ENCODE data around the gene DMRT1. TPM values are rescaled to one million over a fixed set of nuclear protein-coding genes. Genes with fewer than 3 reads are reported as not detected.
A peak's percentile ranks its signal among the peaks of the same experiment; 100 is the strongest.

DMRT1 gene
- total RNA-seq, 1 donor from 2014 or later, result not detected

DNA sequence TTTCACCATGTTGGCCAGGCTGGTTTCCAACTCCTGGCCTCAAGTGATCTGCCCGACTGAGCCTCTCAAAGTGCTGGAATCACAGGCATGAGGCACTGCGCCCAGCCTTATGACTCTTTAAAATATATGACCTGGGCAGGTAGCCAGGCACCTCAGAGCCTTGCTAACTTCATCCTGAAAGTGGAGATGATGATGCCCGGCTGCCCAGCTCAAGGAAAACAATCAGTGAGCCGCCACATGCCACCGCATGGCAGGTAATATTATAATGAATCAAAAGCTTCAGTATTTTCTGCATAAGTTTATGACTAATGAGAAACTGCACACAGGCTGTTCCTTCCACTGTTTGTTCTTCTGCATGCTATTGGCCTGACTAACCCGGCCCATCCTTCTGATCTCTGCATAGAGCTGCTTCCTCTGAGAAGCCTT lies 30.4 kb upstream of the DMRT1 start:
- H3K27ac Mint-ChIP-seq (ENCODE audit: unreplicated experiment), result peak overlapping the region; percentile 19
- H3K27me3 Mint-ChIP-seq (ENCODE audit: low read depth), result peaks cover 10% of the 10 kb centered on the region
- no peaks in the 10 kb centered on the region for H3K9me3 Mint-ChIP-seq (ENCODE audit: low read depth)
- H3K4me3 Mint-ChIP-seq (ENCODE audit: unreplicated experiment), result no peak overlapping the region
- TF ChIP-seq, protein P1, sequence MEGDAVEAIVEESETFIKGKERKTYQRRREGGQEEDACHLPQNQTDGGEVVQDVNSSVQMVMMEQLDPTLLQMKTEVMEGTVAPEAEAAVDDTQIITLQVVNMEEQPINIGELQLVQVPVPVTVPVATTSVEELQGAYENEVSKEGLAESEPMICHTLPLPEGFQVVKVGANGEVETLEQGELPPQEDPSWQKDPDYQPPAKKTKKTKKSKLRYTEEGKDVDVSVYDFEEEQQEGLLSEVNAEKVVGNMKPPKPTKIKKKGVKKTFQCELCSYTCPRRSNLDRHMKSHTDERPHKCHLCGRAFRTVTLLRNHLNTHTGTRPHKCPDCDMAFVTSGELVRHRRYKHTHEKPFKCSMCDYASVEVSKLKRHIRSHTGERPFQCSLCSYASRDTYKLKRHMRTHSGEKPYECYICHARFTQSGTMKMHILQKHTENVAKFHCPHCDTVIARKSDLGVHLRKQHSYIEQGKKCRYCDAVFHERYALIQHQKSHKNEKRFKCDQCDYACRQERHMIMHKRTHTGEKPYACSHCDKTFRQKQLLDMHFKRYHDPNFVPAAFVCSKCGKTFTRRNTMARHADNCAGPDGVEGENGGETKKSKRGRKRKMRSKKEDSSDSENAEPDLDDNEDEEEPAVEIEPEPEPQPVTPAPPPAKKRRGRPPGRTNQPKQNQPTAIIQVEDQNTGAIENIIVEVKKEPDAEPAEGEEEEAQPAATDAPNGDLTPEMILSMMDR (IDR thresholded peaks at IDR 0.05), result no peak
- no peaks in the 10 kb centered on the region for H3K4me1 Mint-ChIP-seq (ENCODE audit: low read depth)
- H3K36me3 Mint-ChIP-seq (ENCODE audit: low read depth), result no peaks in the 10 kb centered on the region
- DNase-seq (ENCODE audit: low spot score), result no peak

DNA sequence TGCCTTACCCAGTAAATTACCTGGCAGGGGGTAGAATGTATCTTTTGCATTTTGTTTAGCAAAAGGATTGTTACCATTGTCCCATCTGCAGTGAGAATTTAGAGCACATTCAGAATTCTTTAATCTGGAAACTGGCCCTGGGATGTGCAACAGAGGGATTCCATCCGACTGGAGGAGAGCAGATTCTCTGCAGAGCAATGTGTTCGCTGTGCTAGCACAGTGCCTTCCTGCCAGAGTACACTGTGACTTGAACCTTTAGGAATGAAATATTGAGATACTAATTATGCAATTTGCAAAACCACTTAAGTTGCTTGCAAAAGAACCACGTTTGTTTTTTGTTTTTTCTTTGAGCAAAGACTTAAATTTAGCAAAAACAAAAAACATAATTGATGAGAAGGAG lies 22.5 kb upstream of the DMRT1 start:
- Mint-ChIP-seq H3K27me3 (ENCODE audit: low read depth) (peaks cover 23% of the 10 kb centered on the region), H3K36me3 (ENCODE audit: low read depth) (no peaks in the 10 kb centered on the region), H3K4me3 (ENCODE audit: unreplicated experiment) (no peak overlapping the region), H3K27ac (ENCODE audit: unreplicated experiment) (no peak overlapping the region), H3K9me3 (ENCODE audit: low read depth) (no peaks in the 10 kb centered on the region), H3K4me1 (ENCODE audit: low read depth) (no peaks in the 10 kb centered on the region)
- TF ChIP-seq, protein P1 (IDR thresholded peaks at IDR 0.05), result no peak
- DNase-seq (ENCODE audit: low spot score), result no peak

DNA sequence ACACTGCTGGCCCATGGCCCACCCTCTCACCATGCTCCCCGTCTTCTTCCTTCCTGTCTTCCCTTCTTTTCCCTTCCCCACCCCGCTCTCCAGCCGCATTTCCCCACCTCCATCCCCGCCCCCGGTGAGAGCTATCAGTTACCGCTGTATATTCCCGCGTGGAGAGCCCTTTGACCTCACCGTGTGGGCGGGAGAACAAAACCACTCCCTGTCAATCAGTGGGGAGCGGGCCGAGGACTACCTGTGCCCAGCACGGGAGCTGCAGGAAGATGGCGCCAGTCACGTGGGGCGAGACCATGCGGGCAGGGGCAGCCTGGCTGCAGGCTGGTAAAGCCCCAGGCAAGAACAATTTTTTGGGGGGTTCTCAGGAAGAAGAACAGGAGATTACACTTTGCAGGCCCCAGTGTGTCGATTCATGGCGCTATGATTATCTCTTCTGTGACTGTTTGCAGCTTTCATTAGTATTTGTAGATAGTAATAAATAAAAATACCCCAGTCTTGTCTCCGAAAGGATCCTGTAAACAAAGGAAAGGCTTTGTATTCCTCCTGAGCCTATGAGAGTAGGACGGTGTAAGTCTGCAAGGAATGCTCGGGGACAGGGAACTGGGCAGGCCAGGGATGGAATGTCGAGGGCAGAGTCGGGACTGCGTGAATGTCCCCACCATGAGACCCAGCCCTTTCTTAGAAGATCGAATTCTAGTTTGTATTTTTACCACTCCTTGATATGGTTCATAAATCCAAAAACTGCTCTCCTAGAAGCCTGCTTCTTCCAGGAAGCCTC lies 14.8 kb upstream of the DMRT1 start:
- H3K27ac Mint-ChIP-seq (ENCODE audit: unreplicated experiment), result no peak overlapping the region
- TF ChIP-seq, protein P1 (IDR thresholded peaks at IDR 0.05), result no peak
- no peaks in the 10 kb centered on the region for H3K36me3 Mint-ChIP-seq (ENCODE audit: low read depth)
- DNase-seq (ENCODE audit: low spot score), result no peak
- H3K4me3 Mint-ChIP-seq (ENCODE audit: unreplicated experiment), result no peak overlapping the region
- H3K27me3 Mint-ChIP-seq (ENCODE audit: low read depth), result peaks cover 6% of the 10 kb centered on the region
- no peaks in the 10 kb centered on the region for H3K9me3 Mint-ChIP-seq (ENCODE audit: low read depth)
- H3K4me1 Mint-ChIP-seq (ENCODE audit: low read depth), result no peaks in the 10 kb centered on the region

DNA sequence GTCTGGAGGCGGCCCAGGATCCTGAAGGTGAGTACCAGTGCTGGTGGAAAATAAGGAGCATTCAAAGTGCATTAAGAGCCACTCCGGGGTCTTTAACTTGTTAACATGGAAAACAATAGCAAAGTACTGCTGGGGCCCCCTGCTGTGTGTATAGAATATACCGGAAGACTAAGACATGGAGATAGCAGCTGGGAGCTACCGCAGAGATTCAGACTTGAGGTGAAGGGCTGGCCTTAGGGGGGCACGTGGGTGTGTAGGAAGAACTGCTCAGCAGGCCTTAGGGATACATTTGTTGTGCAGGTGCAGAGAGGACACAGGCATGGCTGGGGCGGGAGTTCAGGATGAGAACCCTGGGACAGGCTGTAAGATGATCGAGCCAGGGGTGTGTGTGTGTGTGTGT lies 1.2 kb upstream of the DMRT1 start:
- DNase-seq (ENCODE audit: low spot score), result no peak
- Mint-ChIP-seq H3K4me1 (ENCODE audit: low read depth) (peaks cover 3% of the 10 kb centered on the region), H3K27me3 (ENCODE audit: low read depth) (peaks cover 43% of the 10 kb centered on the region), H3K27ac (ENCODE audit: unreplicated experiment) (no peak overlapping the region), H3K9me3 (ENCODE audit: low read depth) (no peaks in the 10 kb centered on the region), H3K4me3 (ENCODE audit: unreplicated experiment) (no peak overlapping the region), H3K36me3 (ENCODE audit: low read depth) (no peaks in the 10 kb centered on the region)
- TF ChIP-seq, protein P1 (IDR thresholded peaks at IDR 0.05), result no peak

DNA sequence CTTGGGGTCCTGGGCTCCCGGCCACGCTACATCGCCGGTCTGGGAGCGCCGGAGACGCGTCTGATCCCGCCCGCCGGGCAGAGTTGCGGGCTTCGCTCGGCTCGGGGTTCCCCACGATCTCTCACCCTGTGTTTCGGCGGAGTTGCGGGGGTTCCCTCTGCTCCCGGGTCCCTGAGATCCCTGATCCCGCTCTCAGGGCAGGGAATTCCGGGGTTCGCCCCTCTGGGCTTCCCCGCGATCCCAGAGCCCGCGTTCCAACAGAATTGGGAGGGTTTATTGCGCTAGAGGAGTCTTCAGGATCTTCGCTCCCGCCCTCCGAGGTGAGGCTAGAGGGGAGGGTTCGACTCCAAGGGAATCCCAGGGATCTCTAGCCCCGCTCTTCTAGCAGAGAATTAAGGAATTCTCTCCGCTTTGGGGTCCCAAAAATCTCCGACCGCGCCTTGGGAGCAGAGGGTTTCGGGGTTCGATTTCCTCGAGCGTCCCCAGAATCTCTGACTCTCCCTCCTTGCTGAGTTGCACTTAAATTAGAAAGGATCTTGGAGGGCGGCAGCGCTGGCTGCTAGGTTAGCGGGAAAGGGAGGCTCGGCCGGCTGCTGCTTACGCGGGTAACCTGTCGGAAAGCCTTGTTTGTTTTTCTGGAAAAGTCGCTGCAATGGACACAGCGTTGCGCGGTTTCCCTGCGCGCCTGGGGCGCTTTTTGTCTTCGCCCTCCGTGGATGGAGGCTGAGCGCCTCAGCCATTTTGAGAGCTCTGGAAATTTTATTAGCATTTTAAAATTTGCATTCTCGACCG lies 1.3 kb downstream of the DMRT1 start:
- peaks cover 57% of the 10 kb centered on the region for H3K27me3 Mint-ChIP-seq (ENCODE audit: low read depth)
- H3K4me1 Mint-ChIP-seq (ENCODE audit: low read depth), result peaks cover 3% of the 10 kb centered on the region
- H3K27ac Mint-ChIP-seq (ENCODE audit: unreplicated experiment), result no peak overlapping the region
- no peaks in the 10 kb centered on the region for H3K9me3 Mint-ChIP-seq (ENCODE audit: low read depth)
- H3K4me3 Mint-ChIP-seq (ENCODE audit: unreplicated experiment), result no peak overlapping the region
- H3K36me3 Mint-ChIP-seq (ENCODE audit: low read depth), result no peaks in the 10 kb centered on the region
- TF ChIP-seq, protein P1 (IDR thresholded peaks at IDR 0.05), result no peak
- DNase-seq (ENCODE audit: low spot score), result no peak
